GM23338 (cell line): Measurements from ENCODE around the gene FHAD1. TPM values are rescaled to one million over a fixed set of nuclear protein-coding genes. Genes with fewer than 3 reads are reported as not detected.
A peak's percentile ranks its signal among the peaks of the same experiment; 100 is the strongest.

Source experiments
- ATAC-seq: fragments of 200-7000 bp; cut with Tn5 transposase; 3 replicates; pipeline ENCODE4 v1.9.1; 2020
- DNase-seq: peaks from one replicate; pipeline ENCODE4 v3.0.0-alpha.2; 2015; ENCODE audit warnings: low spot score
- H2AFZ ChIP-seq: fragments of 200-600 bp; sonication (generic); 2 replicates; pipeline ENCODE4 v1.8.0; 2016; ENCODE audit warnings: antibody characterized with exemption, mild to moderate bottlenecking, moderate library complexity
- H3F3A ChIP-seq: fragments of 200-600 bp; sonication (generic); replicated peaks from 2 replicates; pipeline ENCODE4 v1.8.0; 2017; ENCODE audit warnings: antibody characterized with exemption, mixed run types, low read depth
- H3K27ac ChIP-seq: fragments of 200-600 bp; sonication (generic); 2 replicates; pipeline ENCODE4 v1.6.1; 2016; ENCODE audit warnings: low read depth
- H3K27me3 ChIP-seq: fragments of 200-600 bp; sonication (generic); 2 replicates; pipeline ENCODE4 v1.8.0; 2016; ENCODE audit warnings: mild to moderate bottlenecking, mixed run types, moderate library complexity; ENCODE audit not compliant: insufficient read depth
- H3K36me3 ChIP-seq: fragments of 200-600 bp; sonication (generic); 2 replicates; pipeline ENCODE4 v1.8.0; 2016; ENCODE audit warnings: mild to moderate bottlenecking; ENCODE audit not compliant: insufficient read depth
- H3K4me1 ChIP-seq: fragments of 200-600 bp; sonication (generic); 2 replicates; pipeline ENCODE4 v1.8.0; 2016; ENCODE audit warnings: mild to moderate bottlenecking, moderate library complexity; ENCODE audit not compliant: insufficient read depth
- H3K4me2 ChIP-seq: fragments of 200-600 bp; sonication (generic); 2 replicates; pipeline ENCODE4 v1.7.1; 2017; ENCODE audit warnings: mixed run types
- H3K4me3 ChIP-seq: fragments of 200-600 bp; sonication (generic); 2 replicates; pipeline ENCODE4 v1.6.1; 2016; ENCODE audit warnings: mixed run types
- H3K79me2 ChIP-seq: fragments of 200-600 bp; sonication (generic); replicated peaks from 2 replicates; pipeline ENCODE4 v1.8.0; 2017; ENCODE audit warnings: mild to moderate bottlenecking; ENCODE audit not compliant: insufficient read depth
- H3K9me2 ChIP-seq: fragments of 200-600 bp; sonication (generic); 2 replicates; pipeline ENCODE4 v1.8.0; 2017; ENCODE audit not compliant: insufficient read depth
- H4K20me1 ChIP-seq: fragments of 200-600 bp; sonication (generic); replicated peaks from 2 replicates; pipeline ENCODE4 v1.8.0; 2017; ENCODE audit warnings: mild to moderate bottlenecking; ENCODE audit not compliant: insufficient read depth
- H3K27ac Mint-ChIP-seq: 2 replicates; pipeline ENCODE4 v1.8.0; 2020; ENCODE audit warnings: inconsistent platforms, mild to moderate bottlenecking, moderate library complexity, mixed read lengths
- H3K27me3 Mint-ChIP-seq: 3 replicates; pipeline ENCODE4 v1.8.0; 2022; ENCODE audit warnings: low read depth, mild to moderate bottlenecking, moderate library complexity, mixed read lengths, inconsistent platforms; ENCODE audit not compliant: insufficient read depth, poor library complexity
- H3K36me3 Mint-ChIP-seq: 3 replicates; pipeline ENCODE4 v1.8.0; 2021; ENCODE audit warnings: low read depth, mild to moderate bottlenecking, inconsistent platforms, moderate library complexity, mixed read lengths
- H3K4me1 Mint-ChIP-seq: 3 replicates; pipeline ENCODE4 v1.8.0; 2020; ENCODE audit warnings: mild to moderate bottlenecking, inconsistent platforms, mixed read lengths
- H3K4me3 Mint-ChIP-seq: 3 replicates; pipeline ENCODE4 v1.8.0; 2021; ENCODE audit warnings: moderate library complexity, mild to moderate bottlenecking, inconsistent platforms, mixed read lengths
- H3K9me3 Mint-ChIP-seq: 3 replicates; pipeline ENCODE4 v1.8.0; 2020; ENCODE audit warnings: moderate library complexity, mild to moderate bottlenecking, inconsistent platforms, mixed read lengths
- CREB1 ChIP-seq: fragments of 250-450 bp; sonication (Bioruptor Pico); IDR thresholded peaks from 2 replicates; pipeline ENCODE4 v1.5.0; 2020; ENCODE audit warnings: low read depth, mild to moderate bottlenecking, moderate library complexity
- ETS1 ChIP-seq: IDR thresholded peaks from 2 replicates; pipeline ENCODE4 v1.6.1; 2016; ENCODE audit warnings: antibody characterized with exemption
- EZH2 ChIP-seq: fragments of 200-600 bp; sonication (generic); IDR thresholded peaks from one replicate; pipeline ENCODE4 v1.8.0; 2017; ENCODE audit warnings: antibody characterized with exemption, mild to moderate bottlenecking, low read depth; ENCODE audit not compliant: unreplicated experiment
- EZH2phosphoT487 ChIP-seq: fragments of 200-600 bp; sonication (generic); IDR thresholded peaks from one replicate; pipeline ENCODE4 v1.8.1; 2018; ENCODE audit warnings: antibody characterized with exemption; ENCODE audit not compliant: unreplicated experiment
- JUNB ChIP-seq: IDR thresholded peaks from one replicate; pipeline ENCODE4 v1.6.1; 2016; ENCODE audit warnings: antibody characterized with exemption; ENCODE audit not compliant: unreplicated experiment
- NANOG ChIP-seq: IDR thresholded peaks from 2 replicates; pipeline ENCODE4 v1.6.1; 2016; ENCODE audit warnings: antibody characterized with exemption, borderline replicate concordance
- POLR2AphosphoS5 ChIP-seq: IDR thresholded peaks from 2 replicates; pipeline ENCODE4 v1.6.1; 2016; ENCODE audit warnings: antibody characterized with exemption, low read depth
- REST ChIP-seq: IDR thresholded peaks from one replicate; pipeline ENCODE4 v1.6.1; 2018; ENCODE audit warnings: antibody characterized with exemption; ENCODE audit not compliant: unreplicated experiment
- STAT1 ChIP-seq: IDR thresholded peaks from one replicate; pipeline ENCODE4 v1.6.1; 2016; ENCODE audit warnings: antibody characterized with exemption; ENCODE audit not compliant: unreplicated experiment
- ZNF114 ChIP-seq: fragments of 250-450 bp; sonication (Bioruptor Pico); IDR thresholded peaks from 2 replicates; pipeline ENCODE4 v1.5.0; 2020; ENCODE audit warnings: mild to moderate bottlenecking, moderate library complexity
- ZNF331 ChIP-seq: fragments of 250-450 bp; sonication (Bioruptor Pico); IDR thresholded peaks from 2 replicates; pipeline ENCODE4 v1.5.0; 2020; ENCODE audit warnings: low read depth, mild to moderate bottlenecking, moderate library complexity
- polyA plus RNA-seq: library from polyadenylated mRNA; unstranded; fragments of >200 nt; fragmentation: Nextera tagmentation; extraction: Ambion mirVana; gene quantifications from 2 replicates; pipeline ENCODE4 v1.2.1, GENCODE V29; 2016
- total RNA-seq: library from RNA; depleted of rRNA; stranded (reverse); fragments of >200 nt; shearing (Covaris generic); gene quantifications from 2 replicates; pipeline ENCODE4 v1.2.3, GENCODE V29; 2014
- TF ChIP-seq, protein P1 (sequence below), 2 experiments: fragments of 200-600 bp in 1 of 2; sonication (generic) in 1 of 2; conservative IDR thresholded peaks; 2 replicates each; pipeline versions ENCODE4 v1.5.1 to v1.6.1; 2016 to 2017; ENCODE audit warnings: antibody characterized with exemption in 2 of 2, low read depth in 2 of 2, mild to moderate bottlenecking in 2 of 2, moderate library complexity in 1 of 2
- TF ChIP-seq, protein P2 (sequence below): fragments of 250-450 bp; sonication (Bioruptor Pico); IDR thresholded peaks from 2 replicates; pipeline ENCODE4 v1.5.0; 2020; ENCODE audit warnings: mild to moderate bottlenecking, moderate library complexity

Gene FHAD1
- total and polyA plus RNA-seq, 2 experiments from 2014 or later = 1.8 to 3.3 TPM

- H3F3A ChIP-seq = no peaks in the 10 kb centered on the region
- no peaks in the 10 kb centered on the region for H4K20me1 ChIP-seq
- no peaks in the 10 kb centered on the region for H3K9me2 ChIP-seq
- H3K4me3 ChIP-seq = no peak overlapping the region
- peaks cover 24% of the 10 kb centered on the region for H3K36me3 Mint-ChIP-seq
- H3K36me3 ChIP-seq = no peaks in the 10 kb centered on the region; the same call in 1 of the 2 replicates
- H3K79me2 ChIP-seq = no peaks in the 10 kb centered on the region
- no peaks in the 10 kb centered on the region for H3K27me3 ChIP-seq
- H3K27ac Mint-ChIP-seq = peak overlapping the region; percentile 58; the same call in 1 of the 2 replicates
- H3K27ac ChIP-seq = no peak overlapping the region
- no peaks in the 10 kb centered on the region for H3K4me1 ChIP-seq
- no peak overlapping the region for H3K4me2 ChIP-seq
- H3K4me1 Mint-ChIP-seq = peaks cover 31% of the 10 kb centered on the region
- ATAC-seq (peak; percentile 36; the same call in 2 of the 3 replicates), DNase-seq (no peak)
- peaks cover 19% of the 10 kb centered on the region; the same call in 2 of the 3 replicates for H3K9me3 Mint-ChIP-seq
- TF ChIP-seq STAT1 (no peak), CREB1 (CRISPR knock-in tag) (no peak), NANOG (no peak), ETS1 (no peak), ZNF114 (CRISPR knock-in tag) (no peak), POLR2AphosphoS5 (no peak), ZNF331 (CRISPR knock-in tag) (no peak), JUNB (no peak), EZH2phosphoT487 (no peak), EZH2 (no peak), REST (no peak)
- TF ChIP-seq, protein P1, sequence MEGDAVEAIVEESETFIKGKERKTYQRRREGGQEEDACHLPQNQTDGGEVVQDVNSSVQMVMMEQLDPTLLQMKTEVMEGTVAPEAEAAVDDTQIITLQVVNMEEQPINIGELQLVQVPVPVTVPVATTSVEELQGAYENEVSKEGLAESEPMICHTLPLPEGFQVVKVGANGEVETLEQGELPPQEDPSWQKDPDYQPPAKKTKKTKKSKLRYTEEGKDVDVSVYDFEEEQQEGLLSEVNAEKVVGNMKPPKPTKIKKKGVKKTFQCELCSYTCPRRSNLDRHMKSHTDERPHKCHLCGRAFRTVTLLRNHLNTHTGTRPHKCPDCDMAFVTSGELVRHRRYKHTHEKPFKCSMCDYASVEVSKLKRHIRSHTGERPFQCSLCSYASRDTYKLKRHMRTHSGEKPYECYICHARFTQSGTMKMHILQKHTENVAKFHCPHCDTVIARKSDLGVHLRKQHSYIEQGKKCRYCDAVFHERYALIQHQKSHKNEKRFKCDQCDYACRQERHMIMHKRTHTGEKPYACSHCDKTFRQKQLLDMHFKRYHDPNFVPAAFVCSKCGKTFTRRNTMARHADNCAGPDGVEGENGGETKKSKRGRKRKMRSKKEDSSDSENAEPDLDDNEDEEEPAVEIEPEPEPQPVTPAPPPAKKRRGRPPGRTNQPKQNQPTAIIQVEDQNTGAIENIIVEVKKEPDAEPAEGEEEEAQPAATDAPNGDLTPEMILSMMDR (conservative IDR thresholded peaks at IDR 0.05; ENCODE audit: low read depth in 2 of 2) = no peak
- TF ChIP-seq, protein P2, sequence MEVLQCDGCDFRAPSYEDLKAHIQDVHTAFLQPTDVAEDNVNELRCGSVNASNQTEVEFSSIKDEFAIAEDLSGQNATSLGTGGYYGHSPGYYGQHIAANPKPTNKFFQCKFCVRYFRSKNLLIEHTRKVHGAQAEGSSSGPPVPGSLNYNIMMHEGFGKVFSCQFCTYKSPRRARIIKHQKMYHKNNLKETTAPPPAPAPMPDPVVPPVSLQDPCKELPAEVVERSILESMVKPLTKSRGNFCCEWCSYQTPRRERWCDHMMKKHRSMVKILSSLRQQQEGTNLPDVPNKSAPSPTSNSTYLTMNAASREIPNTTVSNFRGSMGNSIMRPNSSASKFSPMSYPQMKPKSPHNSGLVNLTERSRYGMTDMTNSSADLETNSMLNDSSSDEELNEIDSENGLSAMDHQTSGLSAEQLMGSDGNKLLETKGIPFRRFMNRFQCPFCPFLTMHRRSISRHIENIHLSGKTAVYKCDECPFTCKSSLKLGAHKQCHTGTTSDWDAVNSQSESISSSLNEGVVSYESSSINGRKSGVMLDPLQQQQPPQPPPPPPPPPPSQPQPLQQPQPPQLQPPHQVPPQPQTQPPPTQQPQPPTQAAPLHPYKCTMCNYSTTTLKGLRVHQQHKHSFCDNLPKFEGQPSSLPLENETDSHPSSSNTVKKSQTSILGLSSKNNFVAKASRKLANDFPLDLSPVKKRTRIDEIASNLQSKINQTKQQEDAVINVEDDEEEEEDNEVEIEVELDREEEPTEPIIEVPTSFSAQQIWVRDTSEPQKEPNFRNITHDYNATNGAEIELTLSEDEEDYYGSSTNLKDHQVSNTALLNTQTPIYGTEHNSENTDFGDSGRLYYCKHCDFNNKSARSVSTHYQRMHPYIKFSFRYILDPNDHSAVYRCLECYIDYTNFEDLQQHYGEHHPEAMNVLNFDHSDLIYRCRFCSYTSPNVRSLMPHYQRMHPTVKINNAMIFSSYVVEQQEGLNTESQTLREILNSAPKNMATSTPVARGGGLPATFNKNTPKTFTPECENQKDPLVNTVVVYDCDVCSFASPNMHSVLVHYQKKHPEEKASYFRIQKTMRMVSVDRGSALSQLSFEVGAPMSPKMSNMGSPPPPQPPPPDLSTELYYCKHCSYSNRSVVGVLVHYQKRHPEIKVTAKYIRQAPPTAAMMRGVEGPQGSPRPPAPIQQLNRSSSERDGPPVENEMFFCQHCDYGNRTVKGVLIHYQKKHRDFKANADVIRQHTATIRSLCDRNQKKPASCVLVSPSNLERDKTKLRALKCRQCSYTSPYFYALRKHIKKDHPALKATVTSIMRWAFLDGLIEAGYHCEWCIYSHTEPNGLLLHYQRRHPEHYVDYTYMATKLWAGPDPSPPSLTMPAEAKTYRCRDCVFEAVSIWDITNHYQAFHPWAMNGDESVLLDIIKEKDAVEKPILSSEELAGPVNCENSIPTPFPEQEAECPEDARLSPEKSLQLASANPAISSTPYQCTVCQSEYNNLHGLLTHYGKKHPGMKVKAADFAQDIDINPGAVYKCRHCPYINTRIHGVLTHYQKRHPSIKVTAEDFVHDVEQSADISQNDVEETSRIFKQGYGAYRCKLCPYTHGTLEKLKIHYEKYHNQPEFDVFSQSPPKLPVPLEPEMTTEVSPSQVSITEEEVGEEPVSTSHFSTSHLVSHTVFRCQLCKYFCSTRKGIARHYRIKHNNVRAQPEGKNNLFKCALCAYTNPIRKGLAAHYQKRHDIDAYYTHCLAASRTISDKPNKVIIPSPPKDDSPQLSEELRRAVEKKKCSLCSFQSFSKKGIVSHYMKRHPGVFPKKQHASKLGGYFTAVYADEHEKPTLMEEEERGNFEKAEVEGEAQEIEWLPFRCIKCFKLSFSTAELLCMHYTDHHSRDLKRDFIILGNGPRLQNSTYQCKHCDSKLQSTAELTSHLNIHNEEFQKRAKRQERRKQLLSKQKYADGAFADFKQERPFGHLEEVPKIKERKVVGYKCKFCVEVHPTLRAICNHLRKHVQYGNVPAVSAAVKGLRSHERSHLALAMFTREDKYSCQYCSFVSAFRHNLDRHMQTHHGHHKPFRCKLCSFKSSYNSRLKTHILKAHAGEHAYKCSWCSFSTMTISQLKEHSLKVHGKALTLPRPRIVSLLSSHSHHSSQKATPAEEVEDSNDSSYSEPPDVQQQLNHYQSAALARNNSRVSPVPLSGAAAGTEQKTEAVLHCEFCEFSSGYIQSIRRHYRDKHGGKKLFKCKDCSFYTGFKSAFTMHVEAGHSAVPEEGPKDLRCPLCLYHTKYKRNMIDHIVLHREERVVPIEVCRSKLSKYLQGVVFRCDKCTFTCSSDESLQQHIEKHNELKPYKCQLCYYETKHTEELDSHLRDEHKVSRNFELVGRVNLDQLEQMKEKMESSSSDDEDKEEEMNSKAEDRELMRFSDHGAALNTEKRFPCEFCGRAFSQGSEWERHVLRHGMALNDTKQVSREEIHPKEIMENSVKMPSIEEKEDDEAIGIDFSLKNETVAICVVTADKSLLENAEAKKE (CRISPR knock-in tag) = no peak
- H3K27me3 Mint-ChIP-seq = peaks cover 11% of the 10 kb centered on the region
- H3K4me3 Mint-ChIP-seq = no peak overlapping the region
- no peak overlapping the region for H2AFZ ChIP-seq
These were observed 32.5 kb upstream of the FHAD1 start for GRCh38 chr1:15214527-15214926.
